SU-DHL-6 (cell line): Measurements from ENCODE around the gene SGIP1.

ENCODE experiments used
- CTCF ChIP-seq: fragments of 200-600 bp; sonication (generic); IDR thresholded peaks from one replicate; pipeline ENCODE4 v1.5.1; 2017; ENCODE audit warnings: antibody characterized with exemption, mild to moderate bottlenecking, low read length, moderate library complexity; ENCODE audit not compliant: insufficient read depth, poor library complexity, severe bottlenecking
- EZH2phosphoT487 ChIP-seq: fragments of 200-600 bp; sonication (generic), shearing (Covaris generic); conservative IDR thresholded peaks from 2 replicates; pipeline ENCODE4 v1.6.1; 2018; ENCODE audit warnings: mild to moderate bottlenecking, antibody characterized with exemption, low read length, moderate library complexity, mixed read lengths

GRCh38 chr1:66699213-66699612, 165.3 kb downstream of the SGIP1 start:
- no peak for TF ChIP-seq CTCF
- TF ChIP-seq EZH2phosphoT487 = no peak
